Measurements from ENCODE around the gene DGKB.

- no peak for TF ChIP-seq POLR2A (IDR thresholded peaks at IDR 0.05)
- TF ChIP-seq, protein P1, sequence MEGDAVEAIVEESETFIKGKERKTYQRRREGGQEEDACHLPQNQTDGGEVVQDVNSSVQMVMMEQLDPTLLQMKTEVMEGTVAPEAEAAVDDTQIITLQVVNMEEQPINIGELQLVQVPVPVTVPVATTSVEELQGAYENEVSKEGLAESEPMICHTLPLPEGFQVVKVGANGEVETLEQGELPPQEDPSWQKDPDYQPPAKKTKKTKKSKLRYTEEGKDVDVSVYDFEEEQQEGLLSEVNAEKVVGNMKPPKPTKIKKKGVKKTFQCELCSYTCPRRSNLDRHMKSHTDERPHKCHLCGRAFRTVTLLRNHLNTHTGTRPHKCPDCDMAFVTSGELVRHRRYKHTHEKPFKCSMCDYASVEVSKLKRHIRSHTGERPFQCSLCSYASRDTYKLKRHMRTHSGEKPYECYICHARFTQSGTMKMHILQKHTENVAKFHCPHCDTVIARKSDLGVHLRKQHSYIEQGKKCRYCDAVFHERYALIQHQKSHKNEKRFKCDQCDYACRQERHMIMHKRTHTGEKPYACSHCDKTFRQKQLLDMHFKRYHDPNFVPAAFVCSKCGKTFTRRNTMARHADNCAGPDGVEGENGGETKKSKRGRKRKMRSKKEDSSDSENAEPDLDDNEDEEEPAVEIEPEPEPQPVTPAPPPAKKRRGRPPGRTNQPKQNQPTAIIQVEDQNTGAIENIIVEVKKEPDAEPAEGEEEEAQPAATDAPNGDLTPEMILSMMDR (IDR thresholded peaks at IDR 0.05) = no peak
These were observed 317.3 kb downstream of the DGKB start for GRCh38 chr7:14585232-14585631.
